Hematopoietic multipotent progenitor cell treated with erythropoietin and hydrocortisone succinate and interleukin-3 and kit ligand, for 4 days (in vitro differentiated cells): ENCODE results near the gene NOS1AP.
"Not testable (repeated sequence)": the region's sequence is repeated elsewhere in the genome, so short reads cannot be mapped to it uniquely, and the experiment has no call there.

ENCODE experiments used
- DNase-seq: peaks from one replicate; pipeline ENCODE4 v3.0.0-alpha.2; 2015

Gene NOS1AP

DNA sequence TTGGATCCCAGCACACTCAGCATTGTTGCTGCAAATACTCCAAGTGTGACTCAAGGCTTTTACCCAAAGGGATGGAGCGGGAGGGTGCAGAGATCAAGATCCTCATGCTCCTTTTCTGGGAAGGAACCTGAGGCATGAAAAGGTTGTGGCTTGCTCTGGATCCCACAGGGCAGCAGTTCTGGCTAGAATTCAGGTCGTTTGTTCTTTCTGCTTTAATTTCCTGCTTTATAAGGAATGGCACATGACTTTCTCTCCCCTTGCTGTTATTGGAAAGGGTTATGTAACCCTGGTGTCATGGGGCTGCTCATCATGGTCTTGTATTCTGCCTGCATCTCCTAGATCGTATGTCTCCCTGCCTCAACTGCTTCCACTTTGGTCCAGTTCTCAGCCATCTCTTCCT, 101.6 kb downstream of the NOS1AP start:
- no peak for DNase-seq

DNA sequence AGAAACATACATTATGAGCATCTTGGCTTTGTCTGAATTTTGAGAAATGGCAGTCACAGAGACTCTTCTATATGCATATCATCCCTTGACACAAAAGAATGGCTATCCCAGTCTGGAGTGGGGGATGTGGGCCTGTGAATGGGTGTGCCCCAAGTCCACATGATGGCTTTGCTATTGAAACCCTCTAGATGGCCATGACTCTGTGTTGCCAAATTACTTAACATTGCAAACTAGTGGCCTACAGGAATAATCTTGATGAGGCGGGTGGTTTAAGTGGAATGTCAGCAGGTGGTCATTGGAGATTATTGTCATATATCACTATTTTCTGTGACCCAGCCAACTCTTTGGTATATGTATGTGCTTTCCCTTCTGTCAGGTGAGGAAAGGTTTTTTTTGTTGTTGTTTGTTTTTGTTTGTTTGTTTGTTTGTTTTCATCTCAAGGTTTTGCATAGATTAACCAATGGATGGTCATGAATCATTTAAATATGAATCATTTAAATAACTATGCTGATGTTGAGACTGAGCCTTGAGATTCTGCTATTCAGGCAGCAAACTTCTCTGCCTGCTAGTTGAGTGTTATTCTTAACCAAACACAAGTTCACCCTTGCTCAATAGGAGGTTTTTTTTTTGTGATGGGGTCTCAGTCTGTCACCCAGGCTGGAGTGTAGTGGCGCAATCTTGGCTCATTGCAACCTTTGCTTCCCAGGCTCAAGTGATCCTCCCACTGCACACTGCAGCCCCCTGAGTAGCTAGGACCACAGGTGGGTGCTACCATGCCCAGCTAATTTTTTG, 103.0 kb downstream of the NOS1AP start:
- DNase-seq, result no peak

GRCh38 chr1:162173607-162174006, 104.1 kb downstream of the NOS1AP start:
- DNase-seq, result not testable (repeated sequence)

DNA sequence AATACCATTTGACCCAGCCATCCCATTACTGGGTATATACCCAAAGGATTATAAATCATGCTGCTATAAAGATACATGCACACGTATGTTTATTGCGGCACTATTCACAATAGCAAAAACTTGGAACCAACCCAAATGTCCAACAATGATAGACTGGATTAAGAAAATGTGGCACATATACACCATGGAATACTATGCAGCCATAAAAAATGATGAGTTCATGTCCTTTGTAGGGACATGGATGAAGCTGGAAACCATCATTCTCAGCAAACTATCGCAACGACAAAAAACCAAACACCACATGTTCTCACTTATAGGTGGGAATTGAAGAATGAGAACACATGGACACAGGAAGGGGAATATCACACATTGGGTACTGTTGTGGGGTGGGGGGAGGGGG, 104.5 kb downstream of the NOS1AP start:
- DNase-seq, result not testable (repeated sequence)

DNA sequence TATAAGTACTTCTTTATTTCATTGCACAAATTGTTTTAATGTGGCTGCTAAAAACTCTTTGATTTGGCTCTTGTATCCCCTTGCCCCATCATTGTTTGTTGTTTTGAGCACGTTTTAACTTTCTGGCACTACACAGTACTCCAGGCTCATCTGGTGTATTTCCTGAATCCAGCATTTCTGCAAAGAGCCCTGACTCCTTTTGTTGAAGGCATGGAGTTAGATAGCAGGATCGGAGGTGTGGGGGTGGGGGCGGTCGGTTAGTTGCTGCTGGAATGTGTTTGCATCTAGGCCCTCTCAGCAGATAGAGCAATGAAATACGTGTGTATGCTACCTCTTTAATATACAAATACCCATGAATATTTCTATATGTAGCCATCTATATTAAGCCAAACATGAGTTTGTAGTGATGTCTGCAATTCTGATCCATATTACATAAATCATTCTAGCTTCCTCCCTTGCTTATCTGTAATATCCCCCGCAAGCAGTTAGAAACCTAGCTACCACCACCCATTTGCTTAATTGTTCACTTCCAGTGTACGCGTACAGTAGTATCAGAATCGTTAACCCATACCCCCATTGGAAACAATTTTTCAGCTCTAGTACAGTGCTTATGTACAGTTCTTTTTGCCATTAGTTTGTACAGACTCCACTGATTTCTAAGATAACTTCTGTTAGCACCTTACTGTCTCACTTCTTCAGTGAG, 106.0 kb downstream of the NOS1AP start:
- no peak for DNase-seq

DNA sequence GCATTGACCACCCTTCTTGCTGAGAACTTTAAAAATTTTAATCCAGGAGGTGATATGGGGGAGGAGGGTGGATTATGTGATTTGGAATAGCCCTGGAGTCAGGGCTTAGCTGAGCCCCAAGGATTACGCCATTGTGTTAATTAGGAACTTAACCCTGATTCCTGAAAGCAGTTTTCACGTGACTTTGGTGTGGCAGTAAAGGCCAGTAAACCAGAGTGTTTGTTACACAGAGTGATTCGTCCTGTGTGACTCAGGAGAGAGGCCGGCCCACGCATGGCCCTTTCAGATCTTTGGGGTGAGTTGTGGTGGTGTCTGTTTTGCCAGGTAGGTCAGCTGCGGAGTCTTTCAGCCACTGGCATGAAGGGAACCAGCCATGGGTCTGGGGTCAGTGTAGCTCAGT, 107.6 kb downstream of the NOS1AP start:
- DNase-seq, result no peak

DNA sequence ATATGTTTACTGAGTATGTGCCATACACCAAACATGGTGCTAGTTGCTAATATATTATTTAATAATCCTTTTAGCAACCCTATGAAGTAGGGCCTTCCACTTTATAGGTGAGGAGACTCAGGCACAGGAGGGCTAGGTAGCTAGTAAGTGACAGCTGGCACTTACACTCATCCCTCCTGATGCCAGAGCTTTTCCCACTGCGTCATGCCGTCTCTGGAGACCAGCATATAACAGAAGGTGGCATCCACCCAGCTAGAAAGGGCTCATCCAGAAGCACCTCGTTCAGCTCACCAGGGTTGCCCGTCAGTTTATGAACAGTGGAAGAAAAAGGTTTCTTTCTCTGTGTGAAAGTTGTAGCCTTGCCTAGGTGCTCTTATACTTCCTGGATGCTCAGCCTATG, 108.9 kb downstream of the NOS1AP start:
- DNase-seq, result no peak

GRCh38 chr1:162179121-162179520, 109.6 kb downstream of the NOS1AP start:
- DNase-seq, result no peak

DNA sequence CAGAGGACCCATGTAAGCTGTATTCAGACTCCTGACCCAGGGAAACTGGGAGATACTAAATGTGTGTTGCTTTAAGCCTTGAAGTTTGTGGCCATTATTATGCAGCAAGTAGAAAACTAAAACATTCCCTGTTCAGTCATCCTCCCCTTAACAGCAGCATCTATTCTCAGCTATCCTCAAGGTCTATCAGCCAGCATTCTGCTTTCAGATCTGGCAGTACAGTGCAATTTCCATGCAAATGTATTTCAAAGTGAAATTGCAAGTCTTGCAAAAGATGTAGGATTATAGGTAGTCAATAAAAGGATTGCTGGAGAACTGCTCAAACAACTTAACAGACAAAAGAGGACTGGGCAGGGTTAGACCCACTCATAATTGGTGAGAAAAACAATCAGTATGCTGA, 111.3 kb downstream of the NOS1AP start:
- DNase-seq, result no peak

DNA sequence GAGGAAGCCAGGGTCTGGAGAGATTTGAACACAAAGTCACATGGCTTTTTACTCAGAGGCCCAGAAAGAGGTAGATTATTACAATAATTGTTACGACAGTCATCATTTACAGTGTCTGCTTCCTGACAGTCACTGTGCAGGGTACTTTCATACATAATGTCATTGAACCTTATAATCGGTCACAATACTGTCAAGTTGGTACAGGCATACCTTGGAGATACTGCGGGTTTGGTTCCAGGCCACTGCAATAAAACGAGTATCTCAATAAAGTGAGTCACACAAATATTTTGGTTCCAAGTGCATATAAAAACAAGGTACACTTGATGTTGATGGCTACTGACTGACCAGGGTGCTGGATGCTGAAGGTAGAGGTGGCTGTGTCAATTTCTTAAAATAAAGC, 112.6 kb downstream of the NOS1AP start:
- no peak for DNase-seq

DNA sequence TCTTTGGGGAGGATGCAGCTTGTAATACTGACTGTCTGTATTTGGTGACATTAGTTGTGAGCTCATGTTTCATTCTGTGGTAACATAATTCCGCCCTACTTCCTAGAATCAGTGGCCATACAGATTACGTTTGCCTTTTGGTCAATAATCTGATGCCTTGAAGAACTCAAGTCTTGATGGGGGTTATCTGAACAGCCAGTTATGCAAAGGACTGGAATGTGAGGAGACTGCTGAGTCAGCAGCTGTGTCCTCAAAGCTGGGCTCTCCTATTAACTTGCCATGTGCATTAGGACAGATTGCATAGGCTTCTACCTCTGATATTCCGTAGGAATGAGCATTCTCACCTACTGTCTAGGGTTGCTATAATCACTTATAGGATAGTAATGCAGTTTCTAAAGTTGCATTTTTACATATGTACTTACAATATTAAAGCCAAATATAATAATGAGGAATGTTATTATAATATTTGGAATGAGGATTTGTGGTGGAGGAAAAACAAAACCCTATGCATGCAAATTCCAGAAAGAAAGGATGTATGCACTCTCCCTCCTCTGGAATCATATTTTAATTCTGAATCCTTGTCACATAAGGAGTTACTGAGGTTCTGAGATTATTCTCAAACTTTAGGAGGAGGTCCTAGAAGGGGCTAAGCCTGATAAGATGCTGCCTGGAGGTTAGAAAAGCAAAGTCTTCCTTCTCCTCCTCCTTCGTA, 116.0 kb downstream of the NOS1AP start:
- DNase-seq, result no peak

DNA sequence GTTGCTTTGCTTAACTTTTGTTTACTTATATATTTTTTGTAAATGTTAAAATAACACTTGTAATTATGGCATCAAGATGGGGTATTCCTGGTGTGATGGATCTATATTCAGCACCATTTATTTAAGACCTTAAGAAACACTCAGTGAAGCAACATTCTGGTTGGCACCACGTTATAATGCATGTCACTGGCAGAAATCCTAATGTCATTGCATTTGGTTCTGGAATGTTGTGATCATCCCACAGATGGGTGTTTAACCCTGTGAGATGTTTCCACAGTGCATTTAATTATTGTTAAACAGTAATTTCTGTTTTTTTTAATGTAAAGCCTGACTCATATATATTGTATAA, 116.5 kb downstream of the NOS1AP start:
- no peak for DNase-seq

GRCh38 chr1:162186406-162186805, 116.9 kb downstream of the NOS1AP start:
- DNase-seq, result no peak

DNA sequence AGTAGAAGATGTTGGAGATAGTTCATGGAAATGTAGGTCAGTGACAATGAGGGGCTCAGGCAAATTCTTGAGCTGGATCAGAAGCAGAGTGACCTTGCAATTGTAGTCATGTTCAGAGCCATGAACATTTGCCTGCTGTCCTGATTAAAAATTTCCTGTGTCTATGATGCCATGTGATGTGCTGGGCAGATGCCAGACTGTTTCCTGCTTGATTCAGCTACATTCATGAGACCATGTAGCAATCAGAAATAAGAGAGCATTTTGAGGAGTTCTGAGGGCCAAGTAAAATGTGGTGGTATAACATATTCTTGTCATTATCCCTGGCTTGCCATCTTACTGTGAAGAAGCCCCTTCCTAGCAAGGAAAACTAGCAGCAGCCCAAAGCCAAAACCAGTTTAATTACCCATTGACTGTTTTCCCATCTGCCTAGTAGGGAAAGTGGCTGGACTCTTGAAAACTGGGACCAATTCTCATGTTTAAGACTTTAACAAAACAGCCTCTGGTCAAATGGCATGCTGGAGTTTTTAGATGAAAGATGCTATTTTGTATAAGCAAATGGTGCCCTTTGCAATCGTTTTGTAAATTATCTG, 118.3 kb downstream of the NOS1AP start:
- no peak for DNase-seq

- DNase-seq, result no peak
These were observed 119.9 kb downstream of the NOS1AP start for GRCh38 chr1:162189345-162189744.

DNA sequence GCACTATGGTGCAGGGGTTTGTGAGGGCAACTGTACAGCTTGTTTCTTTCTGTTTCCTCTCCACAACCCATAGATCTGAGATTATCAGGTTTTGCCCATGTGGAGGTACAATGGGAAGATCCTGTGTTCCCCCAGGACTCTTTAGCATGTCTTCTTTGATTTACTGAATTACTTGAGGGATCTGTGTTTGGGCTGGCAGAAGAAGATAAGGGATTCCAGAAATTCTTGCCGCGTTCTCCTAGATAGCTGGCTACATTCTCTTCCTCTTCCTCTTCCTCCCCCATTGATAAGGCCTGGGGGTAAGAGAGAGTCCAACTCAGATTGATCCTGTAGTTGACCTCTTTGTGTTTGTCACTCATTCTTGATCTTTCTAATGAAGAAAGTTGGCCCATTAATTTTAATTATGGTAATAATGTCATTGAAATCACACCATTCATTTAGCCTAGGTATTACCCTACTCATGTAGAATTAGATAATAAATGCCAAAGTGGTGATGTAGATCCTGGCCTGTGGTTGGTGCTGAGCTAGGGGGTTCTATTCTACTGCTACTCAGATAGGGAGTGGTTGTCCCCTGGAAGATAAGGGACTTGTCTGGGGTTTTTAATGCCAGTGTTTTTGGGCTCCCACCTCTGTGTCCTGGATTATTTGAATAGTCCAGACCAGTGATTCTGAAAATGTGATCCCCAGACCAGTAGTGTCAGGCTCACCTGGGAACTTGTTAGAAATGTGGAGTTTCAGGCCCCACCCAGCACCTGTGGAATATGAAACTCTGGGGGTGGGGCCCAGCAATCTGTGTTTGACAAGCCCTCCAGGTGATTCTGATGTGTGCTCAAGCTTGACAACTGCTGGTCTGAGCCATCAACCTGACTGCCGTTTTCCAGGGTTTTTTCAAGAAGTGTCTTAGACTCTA, 122.2 kb downstream of the NOS1AP start:
- peak; percentile 38 for DNase-seq

GRCh38 chr1:162192306-162192678, 122.8 kb downstream of the NOS1AP start:
- no peak for DNase-seq

DNA sequence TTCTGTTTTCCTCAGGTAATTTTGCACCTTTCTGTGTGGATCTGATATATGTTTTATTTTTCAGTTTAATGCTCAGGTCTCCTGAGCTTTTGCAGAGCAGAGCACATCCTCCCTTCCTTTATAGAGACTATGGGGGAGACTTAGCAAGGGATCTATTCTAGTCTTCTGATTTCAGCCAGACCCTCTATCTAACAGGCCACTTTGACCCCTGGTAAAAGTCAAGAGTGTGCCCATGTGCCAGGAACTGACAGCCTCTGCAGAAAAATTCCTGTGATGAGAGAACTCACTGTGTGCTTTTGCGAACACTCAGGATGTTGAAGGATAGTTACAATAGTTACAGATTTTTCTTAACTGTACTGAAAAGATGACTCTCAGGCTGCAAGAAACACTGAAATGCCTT, 123.3 kb downstream of the NOS1AP start:
- no peak for DNase-seq

- no peak for DNase-seq
These were observed 123.7 kb downstream of the NOS1AP start for GRCh38 chr1:162193221-162193620.

DNA sequence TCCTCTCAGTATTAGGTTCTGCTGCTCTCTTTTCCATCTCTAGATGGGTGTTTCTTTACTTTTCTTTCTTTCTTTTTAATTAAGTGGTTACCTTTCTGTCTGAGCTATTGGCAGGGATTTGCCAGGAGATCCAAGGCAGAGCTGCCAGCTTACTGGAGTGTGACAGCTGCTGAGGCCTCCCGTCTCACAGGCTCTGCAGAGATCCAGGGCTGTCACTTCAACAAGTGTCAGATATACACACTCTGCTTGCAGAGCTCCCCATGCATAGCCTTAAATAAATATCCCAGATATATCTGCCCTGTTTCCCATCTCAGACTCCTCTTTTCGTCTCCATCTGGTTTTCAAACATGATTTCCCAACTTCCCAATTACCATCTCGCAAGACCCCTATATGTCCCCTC, 124.3 kb downstream of the NOS1AP start:
- no peak for DNase-seq

- DNase-seq, result no peak
These were observed 126.1 kb downstream of the NOS1AP start for GRCh38 chr1:162195567-162195966.

DNA sequence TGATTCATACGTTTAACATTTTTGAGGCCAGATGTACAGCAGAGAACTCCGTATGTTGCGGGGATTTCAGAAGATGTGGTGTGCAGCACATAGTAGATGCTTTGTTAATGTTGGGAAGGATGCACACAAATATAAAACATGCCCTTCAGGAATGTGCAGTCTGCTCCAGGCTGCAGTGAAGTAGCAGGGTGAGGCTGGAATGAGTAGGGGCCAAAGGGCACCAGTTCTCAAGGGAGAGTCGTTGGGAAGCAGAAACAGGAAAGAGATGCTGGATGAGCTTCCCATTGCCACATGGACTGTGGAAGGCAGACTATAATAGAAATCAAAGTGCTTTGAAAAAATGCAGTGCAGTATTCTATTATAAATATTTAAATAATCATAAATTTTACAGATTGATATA, 126.9 kb downstream of the NOS1AP start:
- DNase-seq, result no peak
